ENCODE results near the gene PLXNA2. TPM values are rescaled to one million over a fixed set of nuclear protein-coding genes. Genes with fewer than 3 reads are reported as not detected.

The PLXNA2 gene
- total RNA-seq, 1 donor from 2014 or later: 1.7 TPM

GRCh38 chr1:208031932-208032320 is 212.3 kb downstream of the PLXNA2 start:
- peaks cover 12% of the 10 kb centered on the region for H3K4me1 ChIP-seq
- DNase-seq (ENCODE audit: low spot score): no peak
- H3K9me3 Mint-ChIP-seq: no peaks in the 10 kb centered on the region
- H3K9ac ChIP-seq: no peak overlapping the region
- no peaks in the 10 kb centered on the region for H3K27me3 ChIP-seq
- H3K4me1 Mint-ChIP-seq: peaks cover 11% of the 10 kb centered on the region
- H3K79me2 ChIP-seq (ENCODE audit: low read depth): no peaks in the 10 kb centered on the region
- no peaks in the 10 kb centered on the region for H3F3A ChIP-seq (ENCODE audit: low read depth)
- H3K36me3 ChIP-seq: no peaks in the 10 kb centered on the region
- H3K9me3 ChIP-seq (ENCODE audit: low read depth): no peaks in the 10 kb centered on the region
- H4K20me1 ChIP-seq (ENCODE audit: low read depth): no peaks in the 10 kb centered on the region
- H2AFZ ChIP-seq (replicated peaks): no peak overlapping the region
- peaks cover 33% of the 10 kb centered on the region for H3K36me3 Mint-ChIP-seq
- no peak overlapping the region for H3K4me3 Mint-ChIP-seq
- H3K4me2 ChIP-seq: no peak overlapping the region
- H3K27me3 Mint-ChIP-seq (ENCODE audit: insufficient read depth, low read depth): peaks cover 4% of the 10 kb centered on the region
- H3K27ac ChIP-seq: no peak overlapping the region
- H3K27ac Mint-ChIP-seq: no peak overlapping the region
- TF ChIP-seq EZH2 (IDR thresholded peaks at IDR 0.05) (no peak), CTCF (IDR thresholded peaks at IDR 0.05) (no peak), EZH2phosphoT487 (IDR thresholded peaks at IDR 0.05) (no peak)
- H3K4me3 ChIP-seq: no peak overlapping the region

GRCh38 chr1:208031316-208031931 is 212.8 kb downstream of the PLXNA2 start:
- Mint-ChIP-seq H3K27ac (no peak overlapping the region), H3K9me3 (no peaks in the 10 kb centered on the region), H3K4me1 (peaks cover 11% of the 10 kb centered on the region), H3K4me3 (no peak overlapping the region), H3K36me3 (peaks cover 30% of the 10 kb centered on the region), H3K27me3 (ENCODE audit: insufficient read depth, low read depth) (peaks cover 4% of the 10 kb centered on the region)
- Histone ChIP-seq H3K36me3 (no peaks in the 10 kb centered on the region), H4K20me1 (ENCODE audit: low read depth) (no peaks in the 10 kb centered on the region), H3K27me3 (no peaks in the 10 kb centered on the region), H3K27ac (no peak overlapping the region), H3K4me2 (no peak overlapping the region), H3K9me3 (ENCODE audit: low read depth) (no peaks in the 10 kb centered on the region), H3F3A (ENCODE audit: low read depth) (no peaks in the 10 kb centered on the region), H3K9ac (no peak overlapping the region), H2AFZ (replicated peaks) (no peak overlapping the region), H3K79me2 (ENCODE audit: low read depth) (no peaks in the 10 kb centered on the region), H3K4me3 (no peak overlapping the region), H3K4me1 (peaks cover 15% of the 10 kb centered on the region)
- no peak for DNase-seq (ENCODE audit: low spot score)
- TF ChIP-seq EZH2 (IDR thresholded peaks at IDR 0.05) (no peak), CTCF (IDR thresholded peaks at IDR 0.05) (no peak), EZH2phosphoT487 (IDR thresholded peaks at IDR 0.05) (no peak)

- Histone ChIP-seq H2AFZ (replicated peaks) (no peak overlapping the region), H3K9me3 (ENCODE audit: low read depth) (no peaks in the 10 kb centered on the region), H4K20me1 (ENCODE audit: low read depth) (no peaks in the 10 kb centered on the region), H3K27ac (no peak overlapping the region), H3K36me3 (no peaks in the 10 kb centered on the region), H3F3A (ENCODE audit: low read depth) (no peaks in the 10 kb centered on the region), H3K4me2 (no peak overlapping the region), H3K79me2 (ENCODE audit: low read depth) (no peaks in the 10 kb centered on the region), H3K27me3 (no peaks in the 10 kb centered on the region), H3K4me3 (no peak overlapping the region), H3K9ac (no peak overlapping the region), H3K4me1 (peaks cover 15% of the 10 kb centered on the region)
- Mint-ChIP-seq H3K4me1 (peaks cover 11% of the 10 kb centered on the region), H3K27ac (peak overlapping the region; percentile 1), H3K27me3 (ENCODE audit: insufficient read depth, low read depth) (peaks cover 4% of the 10 kb centered on the region), H3K9me3 (no peaks in the 10 kb centered on the region), H3K4me3 (no peak overlapping the region), H3K36me3 (peaks cover 32% of the 10 kb centered on the region)
- no peak for DNase-seq (ENCODE audit: low spot score)
- TF ChIP-seq EZH2phosphoT487 (IDR thresholded peaks at IDR 0.05) (no peak), CTCF (IDR thresholded peaks at IDR 0.05) (no peak), EZH2 (IDR thresholded peaks at IDR 0.05) (no peak)
Measured at GRCh38 chr1:208030288-208031091, 213.7 kb downstream of the PLXNA2 start.
